DMS79 treated with DMSO at 0.1 percent for 48 hours (cell line): Measurements from ENCODE around the gene GMPPA.

ENCODE experiments used
- DNase-seq: peaks from one replicate; lab custom pipeline; 2025; lab: John Stamatoyannopoulos, UW

The GMPPA gene

DNA sequence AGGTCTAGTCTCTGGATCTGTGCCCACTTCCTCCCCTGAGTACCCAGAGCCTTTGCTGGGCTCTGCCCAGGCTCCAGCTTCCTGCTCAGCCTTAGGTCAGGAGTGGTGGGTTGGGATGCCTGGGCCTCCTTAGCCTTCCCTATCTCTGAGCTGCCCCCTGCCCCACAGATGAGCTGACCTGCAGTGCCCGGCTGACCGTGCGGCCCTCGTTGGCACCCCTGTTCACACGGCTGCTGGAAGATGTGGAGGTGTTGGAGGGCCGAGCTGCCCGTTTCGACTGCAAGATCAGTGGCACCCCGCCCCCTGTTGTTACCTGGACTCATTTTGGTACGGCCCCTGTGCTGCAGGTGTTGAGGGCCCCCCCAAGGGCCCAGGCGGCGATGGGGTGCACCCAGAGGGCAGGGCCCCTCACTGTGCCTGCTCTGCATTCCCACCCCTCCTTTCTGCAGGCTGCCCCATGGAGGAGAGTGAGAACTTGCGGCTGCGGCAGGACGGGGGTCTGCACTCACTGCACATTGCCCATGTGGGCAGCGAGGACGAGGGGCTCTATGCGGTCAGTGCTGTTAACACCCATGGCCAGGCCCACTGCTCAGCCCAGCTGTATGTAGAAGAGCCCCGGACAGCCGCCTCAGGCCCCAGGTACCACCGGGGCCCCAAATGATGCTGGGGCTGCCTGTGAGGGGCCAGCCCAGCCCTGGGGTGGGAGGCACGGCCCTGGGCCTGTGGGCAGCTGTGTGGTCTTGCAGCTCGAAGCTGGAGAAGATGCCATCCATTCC is 30.1 kb upstream of the GMPPA start:
- DNase-seq, result no peak

DNA sequence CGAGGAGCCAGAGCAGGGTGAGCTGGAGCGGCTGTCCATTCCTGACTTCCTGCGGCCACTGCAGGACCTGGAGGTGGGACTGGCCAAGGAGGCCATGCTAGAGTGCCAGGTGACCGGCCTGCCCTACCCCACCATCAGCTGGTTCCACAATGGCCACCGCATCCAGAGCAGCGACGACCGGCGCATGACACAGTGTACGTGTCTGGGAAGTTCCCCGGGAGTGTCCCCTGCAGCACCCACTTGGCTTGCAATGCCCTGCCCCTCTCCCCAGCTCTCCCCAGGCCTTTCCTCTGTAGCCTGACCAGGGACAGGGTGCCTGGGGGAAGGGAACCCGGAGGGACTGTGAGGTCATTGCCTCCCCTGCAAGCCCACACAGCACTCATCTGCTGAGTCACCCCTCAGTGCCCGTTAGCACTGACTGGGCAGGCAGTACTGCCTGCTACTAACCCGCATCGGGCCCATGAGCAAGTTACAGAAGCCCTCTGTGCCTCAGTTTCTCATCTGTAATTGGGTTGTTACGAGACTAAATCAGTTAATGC is 29.4 kb upstream of the GMPPA start:
- DNase-seq, result no peak

DNA sequence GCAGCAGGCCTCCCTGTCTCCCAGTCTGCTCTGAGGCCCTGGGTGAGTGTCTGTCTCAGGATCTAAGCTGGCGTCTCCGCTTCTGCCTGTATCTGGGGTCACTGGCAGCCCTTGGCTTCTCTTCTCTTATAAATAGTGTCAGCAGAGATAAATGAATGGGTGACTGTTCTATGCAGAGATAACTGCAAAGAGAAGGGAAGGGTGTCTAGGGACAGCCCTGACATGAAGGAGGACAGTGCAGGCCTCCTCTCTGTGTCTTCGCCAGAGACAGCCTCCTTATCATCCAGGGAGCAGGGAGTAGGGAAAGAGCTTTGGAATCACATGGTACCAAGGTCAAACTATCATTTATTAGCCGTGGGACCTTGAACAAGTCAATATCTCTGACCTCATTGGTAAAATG is 28.3 kb upstream of the GMPPA start:
- DNase-seq, result no peak

DNA sequence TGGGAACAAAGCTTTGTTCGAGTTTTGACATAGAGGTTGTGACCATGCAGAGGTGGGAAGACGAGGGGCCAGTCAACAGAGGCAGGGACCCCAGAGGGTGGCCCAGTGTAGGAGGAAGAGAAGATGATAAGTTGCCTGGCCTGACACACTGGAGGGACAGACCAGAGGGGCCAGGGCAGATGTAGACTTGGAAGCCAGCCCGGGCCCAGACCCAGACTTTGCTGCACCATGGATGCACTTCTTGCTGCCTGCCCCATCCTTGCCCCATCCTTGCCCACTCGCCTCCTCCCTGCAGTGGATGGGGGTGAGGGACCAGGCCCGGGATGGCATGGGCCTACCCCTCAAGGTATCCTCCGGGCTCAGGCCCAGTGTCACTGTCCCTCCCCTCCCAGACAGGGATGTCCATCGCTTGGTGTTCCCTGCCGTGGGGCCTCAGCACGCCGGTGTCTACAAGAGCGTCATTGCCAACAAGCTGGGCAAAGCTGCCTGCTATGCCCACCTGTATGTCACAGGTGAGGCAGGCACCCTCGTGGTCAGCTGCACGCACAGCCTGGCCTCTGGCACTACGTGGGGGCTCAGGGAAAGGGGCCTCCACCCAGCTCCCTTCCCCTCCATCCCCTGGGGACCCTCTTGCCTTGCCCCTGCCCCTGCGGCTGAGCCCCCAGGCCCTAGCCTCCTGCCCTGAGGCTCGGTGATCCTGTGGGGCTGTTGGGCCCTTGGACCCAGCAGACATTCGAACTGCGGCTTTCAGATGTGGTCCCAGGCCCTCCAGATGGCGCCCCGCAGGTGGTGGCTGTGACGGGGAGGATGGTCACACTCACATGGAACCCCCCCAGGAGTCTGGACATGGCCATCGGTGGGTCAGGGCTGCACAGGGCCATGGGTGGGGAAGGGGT is 27.0 kb upstream of the GMPPA start:
- DNase-seq, result no peak

DNA sequence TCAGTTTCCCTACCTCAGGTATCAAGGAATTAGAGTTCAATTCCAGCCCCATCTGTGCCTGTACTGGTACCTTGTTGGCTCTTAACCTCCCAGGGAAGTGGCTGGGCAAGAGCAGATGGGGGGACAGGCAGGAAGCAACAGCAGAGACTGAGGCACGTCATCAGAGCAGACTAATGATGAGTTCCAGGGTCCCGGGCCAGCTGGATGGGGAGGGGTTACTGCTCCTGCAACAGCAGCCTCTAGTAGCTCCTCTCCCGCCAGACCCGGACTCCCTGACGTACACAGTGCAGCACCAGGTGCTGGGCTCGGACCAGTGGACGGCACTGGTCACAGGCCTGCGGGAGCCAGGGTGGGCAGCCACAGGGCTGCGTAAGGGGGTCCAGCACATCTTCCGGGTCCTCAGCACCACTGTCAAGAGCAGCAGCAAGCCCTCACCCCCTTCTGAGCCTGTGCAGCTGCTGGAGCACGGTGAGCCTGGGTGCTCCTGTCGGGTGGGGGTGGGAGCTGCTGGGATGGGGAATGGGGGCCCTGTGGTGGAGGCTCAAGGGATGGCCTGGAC is 26.0 kb upstream of the GMPPA start:
- no peak for DNase-seq

DNA sequence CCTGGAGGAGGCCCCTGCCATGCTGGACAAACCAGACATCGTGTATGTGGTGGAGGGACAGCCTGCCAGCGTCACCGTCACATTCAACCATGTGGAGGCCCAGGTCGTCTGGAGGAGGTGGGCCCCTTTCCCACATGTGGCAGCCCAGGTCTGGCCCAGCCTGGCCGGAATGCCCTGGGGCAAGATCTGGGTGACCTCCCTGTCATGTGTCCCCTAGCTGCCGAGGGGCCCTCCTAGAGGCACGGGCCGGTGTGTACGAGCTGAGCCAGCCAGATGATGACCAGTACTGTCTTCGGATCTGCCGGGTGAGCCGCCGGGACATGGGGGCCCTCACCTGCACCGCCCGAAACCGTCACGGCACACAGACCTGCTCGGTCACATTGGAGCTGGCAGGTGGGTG is 25.2 kb upstream of the GMPPA start:
- DNase-seq, result no peak

DNA sequence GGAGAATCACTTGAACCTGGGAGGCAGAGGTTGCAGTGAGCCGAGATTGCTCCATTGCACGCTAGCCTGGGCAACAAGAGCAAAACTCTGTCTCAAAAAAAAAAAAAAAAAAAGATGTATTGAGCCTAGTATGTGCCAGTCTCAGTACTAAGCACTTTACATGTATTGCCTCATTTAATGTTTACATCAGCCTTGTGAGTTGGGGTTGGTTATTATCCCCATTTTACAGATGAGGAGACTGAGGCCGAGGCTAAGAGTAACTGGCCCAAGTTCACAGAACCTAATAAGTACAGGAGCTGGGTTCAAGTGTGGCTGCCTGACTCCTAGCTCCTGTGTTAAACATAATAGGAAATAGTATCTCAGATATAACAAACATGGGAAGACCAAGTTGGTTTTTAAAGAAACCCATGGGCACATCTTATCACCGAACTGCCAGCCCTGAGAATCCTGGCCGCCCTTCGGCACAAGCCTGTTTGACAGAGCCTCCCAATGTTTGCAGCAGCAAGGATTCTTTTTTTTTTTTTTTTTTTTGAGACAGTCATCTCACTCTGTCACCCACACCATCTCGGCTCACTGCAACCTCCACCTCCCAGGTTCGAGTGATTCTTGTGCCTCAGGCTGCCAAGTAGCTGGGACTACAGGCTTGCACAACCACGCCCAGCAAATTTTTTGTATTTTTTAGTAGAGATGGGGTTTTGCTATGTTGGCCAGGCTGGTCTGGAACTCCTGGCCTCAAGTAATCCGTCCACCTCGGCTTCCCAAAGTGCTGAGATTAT is 24.2 kb upstream of the GMPPA start:
- DNase-seq, result no peak

DNA sequence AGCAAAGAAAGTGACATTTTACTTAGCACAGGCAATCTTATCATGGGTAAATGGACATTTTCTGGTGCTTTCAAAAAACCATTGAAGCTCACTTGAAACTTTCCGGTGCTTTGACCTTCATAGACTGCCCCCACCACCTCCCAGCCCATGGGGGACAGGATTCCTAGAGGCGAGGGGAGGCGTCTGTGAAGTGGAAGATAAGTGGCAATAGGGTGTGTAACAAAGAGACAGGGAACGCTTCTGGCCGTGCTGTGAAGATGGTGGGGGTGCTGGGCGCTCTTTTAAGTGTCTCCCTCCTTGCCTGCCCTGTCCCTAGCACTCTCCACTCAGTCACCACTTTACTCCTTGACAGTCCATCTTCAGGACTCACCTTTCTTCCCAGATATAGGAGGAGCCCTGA is 23.4 kb upstream of the GMPPA start:
- peak; percentile 47 for DNase-seq

DNA sequence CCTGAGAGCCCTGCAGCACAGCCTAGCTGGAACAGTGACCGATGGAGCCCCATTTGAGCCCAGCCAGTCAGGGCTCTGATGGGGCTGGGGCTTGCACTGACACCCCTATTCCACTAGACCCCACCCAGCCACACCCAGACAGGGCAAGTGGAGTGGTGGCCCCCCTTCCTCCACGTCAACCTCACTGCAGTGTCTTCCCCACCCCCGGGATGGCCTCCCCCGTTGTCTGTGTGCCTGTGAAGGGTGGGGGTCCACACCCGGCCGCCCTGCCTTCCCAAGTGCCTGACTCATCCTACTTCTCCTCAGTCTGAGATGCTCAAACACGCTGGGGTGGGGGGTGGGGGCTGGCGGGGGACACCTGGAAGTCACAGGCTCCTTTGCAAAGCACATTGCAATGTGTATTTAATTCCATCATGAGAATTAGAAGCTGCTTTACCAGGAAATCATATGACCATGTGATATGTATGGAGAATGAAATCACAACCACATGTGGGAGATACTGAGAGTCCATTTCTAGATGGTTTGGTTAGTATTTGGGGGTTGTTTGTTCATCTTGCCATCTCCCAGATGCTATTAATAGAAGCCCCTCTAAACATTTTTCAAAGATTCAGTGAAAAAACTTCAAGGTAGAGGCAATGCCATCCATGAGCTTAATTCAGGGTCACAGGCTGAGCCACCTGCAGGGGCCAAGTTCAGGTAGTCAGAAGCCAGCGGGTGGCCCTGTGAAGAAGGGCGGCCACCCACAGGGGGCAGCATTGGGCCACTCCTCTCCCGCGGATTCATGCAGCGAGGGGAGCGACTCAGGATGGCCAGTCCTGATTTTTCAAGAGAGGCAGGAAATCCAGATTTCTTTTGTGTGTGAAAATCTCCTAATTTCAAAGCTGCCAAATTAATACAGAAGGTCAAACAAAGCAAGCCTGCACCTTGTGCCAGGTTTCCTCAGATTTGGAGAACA is 22.7 kb upstream of the GMPPA start:
- peak; percentile 12 for DNase-seq

DNA sequence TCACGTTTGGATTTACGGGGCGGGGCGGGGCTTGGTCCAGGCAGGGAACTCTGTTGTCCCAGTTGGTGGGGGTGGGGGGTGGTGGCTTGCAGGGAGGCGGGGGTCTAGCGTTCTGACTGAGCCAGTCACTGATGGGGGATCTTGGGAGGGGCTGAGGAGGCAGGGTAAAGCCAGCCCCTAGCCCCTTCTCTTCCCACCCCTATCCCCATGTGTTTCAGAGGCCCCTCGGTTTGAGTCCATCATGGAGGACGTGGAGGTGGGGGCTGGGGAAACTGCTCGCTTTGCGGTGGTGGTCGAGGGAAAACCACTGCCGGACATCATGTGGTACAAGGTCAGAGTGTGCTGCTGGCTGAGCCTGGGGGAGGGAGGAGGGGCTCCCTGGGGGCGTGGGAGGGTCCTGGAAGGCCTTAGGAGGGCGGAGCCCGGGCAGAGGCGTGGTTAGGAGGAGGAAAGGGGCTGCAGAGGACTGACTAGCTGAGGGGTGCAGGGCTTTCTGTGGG is 22.0 kb upstream of the GMPPA start:
- no peak for DNase-seq

DNA sequence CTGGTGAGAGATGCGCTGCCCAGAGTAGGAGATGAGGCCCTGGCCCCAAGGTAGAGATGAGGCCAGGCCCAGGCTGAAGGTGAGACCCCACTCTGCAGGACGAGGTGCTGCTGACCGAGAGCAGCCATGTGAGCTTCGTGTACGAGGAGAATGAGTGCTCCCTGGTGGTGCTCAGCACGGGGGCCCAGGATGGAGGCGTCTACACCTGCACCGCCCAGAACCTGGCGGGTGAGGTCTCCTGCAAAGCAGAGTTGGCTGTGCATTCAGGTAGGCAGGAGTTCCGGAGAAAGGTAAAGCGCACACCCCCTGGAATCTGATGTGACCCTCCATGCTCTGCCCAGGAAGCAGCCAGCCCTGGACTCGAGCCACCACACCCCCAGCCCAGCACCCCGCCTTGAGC is 21.5 kb upstream of the GMPPA start:
- no peak for DNase-seq

DNA sequence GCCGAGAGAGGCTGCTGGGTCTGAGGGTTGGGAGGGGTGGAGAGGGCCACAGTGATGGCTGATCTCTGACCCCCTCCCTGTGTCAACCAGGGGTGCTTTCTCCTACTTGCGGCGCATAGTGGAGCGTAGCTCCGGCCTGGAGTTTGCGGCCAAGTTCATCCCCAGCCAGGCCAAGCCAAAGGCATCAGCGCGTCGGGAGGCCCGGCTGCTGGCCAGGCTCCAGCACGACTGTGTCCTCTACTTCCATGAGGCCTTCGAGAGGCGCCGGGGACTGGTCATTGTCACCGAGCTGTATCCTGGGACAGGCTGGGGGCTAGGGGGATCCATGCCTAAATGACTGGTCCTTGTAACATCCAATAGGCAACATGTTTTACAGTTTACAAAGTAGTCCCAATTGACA is 20.9 kb upstream of the GMPPA start:
- no peak for DNase-seq

DNA sequence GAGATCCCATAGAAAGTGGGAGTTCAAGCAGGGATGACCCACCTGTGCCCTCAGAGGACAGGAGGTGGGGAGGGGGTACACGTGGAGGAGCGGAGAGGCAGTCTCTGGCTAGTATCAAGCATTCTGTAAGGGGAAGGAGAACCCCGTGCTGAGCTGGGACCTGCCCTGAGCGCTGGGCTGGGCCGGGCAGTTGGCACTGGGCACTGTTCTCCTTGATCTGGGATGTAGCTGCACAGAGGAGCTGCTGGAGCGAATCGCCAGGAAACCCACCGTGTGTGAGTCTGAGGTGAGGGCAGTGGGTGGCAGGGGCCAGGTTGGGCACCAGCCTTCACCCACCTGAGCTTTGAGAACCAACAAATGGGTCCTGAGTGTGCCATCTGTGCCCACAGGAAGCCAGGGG is 19.8 kb upstream of the GMPPA start:
- no peak for DNase-seq

DNA sequence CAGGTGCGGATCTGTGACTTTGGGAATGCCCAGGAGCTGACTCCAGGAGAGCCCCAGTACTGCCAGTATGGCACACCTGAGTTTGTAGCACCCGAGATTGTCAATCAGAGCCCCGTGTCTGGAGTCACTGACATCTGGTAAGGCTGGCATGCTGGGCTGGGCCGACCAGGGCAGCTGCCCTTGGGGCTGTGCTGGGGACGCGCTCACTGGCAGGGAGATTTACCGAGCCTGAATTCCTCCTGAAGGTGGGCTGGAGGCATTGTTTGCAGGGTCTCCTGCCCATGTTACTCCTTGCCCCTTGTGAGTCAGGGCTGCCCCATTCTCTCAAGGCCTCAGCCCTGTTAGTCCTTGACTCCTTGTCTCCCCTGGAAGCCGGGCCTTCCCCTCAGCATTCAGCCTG is 18.7 kb upstream of the GMPPA start:
- DNase-seq, result no peak

DNA sequence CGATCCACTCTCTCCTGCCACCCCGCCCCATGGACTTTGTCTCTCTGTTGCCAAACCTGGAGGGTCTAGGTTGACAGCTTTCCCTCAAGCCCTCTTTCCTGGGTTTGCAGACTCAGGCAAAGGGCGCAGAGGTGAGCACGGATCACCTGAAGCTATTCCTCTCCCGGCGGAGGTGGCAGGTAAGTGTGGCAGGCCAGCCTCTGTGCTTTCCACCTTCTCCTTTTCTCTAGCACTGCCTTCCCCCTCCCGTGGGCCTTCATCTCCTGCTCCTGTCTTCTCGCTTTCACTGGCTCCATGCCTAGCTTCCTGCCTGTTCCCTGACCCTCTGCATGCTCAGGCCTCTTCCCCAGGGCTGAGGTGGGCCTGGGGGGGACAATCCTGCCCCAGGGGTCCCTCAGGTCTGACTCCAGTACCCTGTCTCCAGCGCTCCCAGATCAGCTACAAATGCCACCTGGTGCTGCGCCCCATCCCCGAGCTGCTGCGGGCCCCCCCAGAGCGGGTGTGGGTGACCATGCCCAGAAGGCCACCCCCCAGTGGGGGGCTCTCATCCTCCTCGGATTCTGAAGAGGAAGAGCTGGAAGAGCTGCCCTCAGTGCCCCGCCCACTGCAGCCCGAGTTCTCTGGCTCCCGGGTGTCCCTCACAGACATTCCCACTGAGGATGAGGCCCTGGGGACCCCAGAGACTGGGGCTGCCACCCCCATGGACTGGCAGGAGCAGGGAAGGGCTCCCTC is 15.9 kb upstream of the GMPPA start:
- no peak for DNase-seq

DNA sequence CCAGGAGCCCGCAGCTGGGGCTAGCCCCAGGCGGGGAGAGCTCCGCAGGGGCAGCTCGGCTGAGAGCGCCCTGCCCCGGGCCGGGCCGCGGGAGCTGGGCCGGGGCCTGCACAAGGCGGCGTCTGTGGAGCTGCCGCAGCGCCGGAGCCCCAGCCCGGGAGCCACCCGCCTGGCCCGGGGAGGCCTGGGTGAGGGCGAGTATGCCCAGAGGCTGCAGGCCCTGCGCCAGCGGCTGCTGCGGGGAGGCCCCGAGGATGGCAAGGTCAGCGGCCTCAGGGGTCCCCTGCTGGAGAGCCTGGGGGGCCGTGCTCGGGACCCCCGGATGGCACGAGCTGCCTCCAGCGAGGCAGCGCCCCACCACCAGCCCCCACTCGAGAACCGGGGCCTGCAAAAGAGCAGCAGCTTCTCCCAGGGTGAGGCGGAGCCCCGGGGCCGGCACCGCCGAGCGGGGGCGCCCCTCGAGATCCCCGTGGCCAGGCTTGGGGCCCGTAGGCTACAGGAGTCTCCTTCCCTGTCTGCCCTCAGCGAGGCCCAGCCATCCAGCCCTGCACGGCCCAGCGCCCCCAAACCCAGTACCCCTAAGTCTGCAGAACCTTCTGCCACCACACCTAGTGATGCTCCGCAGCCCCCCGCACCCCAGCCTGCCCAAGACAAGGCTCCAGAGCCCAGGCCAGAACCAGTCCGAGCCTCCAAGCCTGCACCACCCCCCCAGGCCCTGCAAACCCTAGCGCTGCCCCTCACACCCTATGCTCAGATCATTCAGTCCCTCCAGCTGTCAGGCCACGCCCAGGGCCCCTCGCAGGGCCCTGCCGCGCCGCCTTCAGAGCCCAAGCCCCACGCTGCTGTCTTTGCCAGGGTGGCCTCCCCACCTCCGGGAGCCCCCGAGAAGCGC is 15.0 kb upstream of the GMPPA start:
- no peak for DNase-seq

DNA sequence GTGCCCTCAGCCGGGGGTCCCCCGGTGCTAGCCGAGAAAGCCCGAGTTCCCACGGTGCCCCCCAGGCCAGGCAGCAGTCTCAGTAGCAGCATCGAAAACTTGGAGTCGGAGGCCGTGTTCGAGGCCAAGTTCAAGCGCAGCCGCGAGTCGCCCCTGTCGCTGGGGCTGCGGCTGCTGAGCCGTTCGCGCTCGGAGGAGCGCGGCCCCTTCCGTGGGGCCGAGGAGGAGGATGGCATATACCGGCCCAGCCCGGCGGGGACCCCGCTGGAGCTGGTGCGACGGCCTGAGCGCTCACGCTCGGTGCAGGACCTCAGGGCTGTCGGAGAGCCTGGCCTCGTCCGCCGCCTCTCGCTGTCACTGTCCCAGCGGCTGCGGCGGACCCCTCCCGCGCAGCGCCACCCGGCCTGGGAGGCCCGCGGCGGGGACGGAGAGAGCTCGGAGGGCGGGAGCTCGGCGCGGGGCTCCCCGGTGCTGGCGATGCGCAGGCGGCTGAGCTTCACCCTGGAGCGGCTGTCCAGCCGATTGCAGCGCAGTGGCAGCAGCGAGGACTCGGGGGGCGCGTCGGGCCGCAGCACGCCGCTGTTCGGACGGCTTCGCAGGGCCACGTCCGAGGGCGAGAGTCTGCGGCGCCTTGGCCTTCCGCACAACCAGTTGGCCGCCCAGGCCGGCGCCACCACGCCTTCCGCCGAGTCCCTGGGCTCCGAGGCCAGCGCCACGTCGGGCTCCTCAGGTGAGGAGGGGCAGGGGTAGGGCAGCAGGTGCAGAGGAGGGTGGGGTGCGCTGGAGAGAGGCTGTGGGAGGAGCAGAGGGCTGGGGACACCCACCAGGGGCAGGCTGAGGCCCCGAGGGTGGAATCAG is 14.1 kb upstream of the GMPPA start:
- DNase-seq, result peak; percentile 45

DNA sequence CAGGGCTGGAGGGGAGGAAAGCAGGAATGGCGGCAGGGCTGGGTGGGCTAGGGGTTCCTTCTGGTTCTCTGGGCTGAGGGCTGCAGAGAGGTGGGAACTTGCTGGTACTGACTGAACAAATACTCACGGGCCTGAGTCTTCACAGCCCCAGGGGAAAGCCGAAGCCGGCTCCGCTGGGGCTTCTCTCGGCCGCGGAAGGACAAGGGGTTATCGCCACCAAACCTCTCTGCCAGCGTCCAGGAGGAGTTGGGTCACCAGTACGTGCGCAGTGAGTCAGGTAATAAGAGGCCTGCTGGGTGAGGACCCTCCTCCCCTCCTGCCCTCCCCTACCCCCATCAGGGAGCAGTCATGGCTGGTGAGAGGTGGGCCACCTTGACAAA is 13.5 kb upstream of the GMPPA start:
- DNase-seq, result no peak
